Naive thymus-derived CD4-positive, alpha-beta T cell (primary cell): ENCODE data around the gene FGF18. TPM values are rescaled to one million over a fixed set of nuclear protein-coding genes. Genes with fewer than 3 reads are reported as not detected.

Source experiments
- ATAC-seq: fragments of 150-1000 bp; cut with Tn5 transposase; 2 replicates; pipeline ENCODE4 v1.10.0; 2021; ENCODE audit warnings: mild to moderate bottlenecking, moderate library complexity
- CTCF ChIA-PET: fragments of 350-600 bp; sonication (Branson Sonifier 250); formaldehyde crosslinking; loops from one replicate; lab custom pipeline; 2021; ENCODE audit warnings: antibody characterized with exemption; lab: Charles Lee
- POLR2A ChIA-PET: fragments of 350-600 bp; sonication (Branson Sonifier 250); formaldehyde crosslinking; loops from one replicate; lab custom pipeline; 2021; ENCODE audit warnings: antibody characterized with exemption, inconsistent platforms; lab: Charles Lee
- DNase-seq, 9 donors: peaks; one replicate each; pipeline versions ENCODE4 v3.0.0 to v3.0.0-alpha.2; 2020 to 2022; ENCODE audit warnings: mixed read lengths in 1 of 9
- H3K27ac ChIP-seq: one replicate; pipeline ENCODE4 v1.7.0; 2013; ENCODE audit warnings: mild to moderate bottlenecking, low read depth, low read length, moderate library complexity
- H3K27me3 ChIP-seq, 2 donors: one replicate each; pipeline ENCODE4 v1.7.0; 2013; ENCODE audit warnings: low read length in 2 of 2, mild to moderate bottlenecking in 2 of 2, moderate library complexity in 2 of 2; ENCODE audit not compliant: control insufficient read depth in 2 of 2, insufficient read depth in 2 of 2
- H3K36me3 ChIP-seq, 3 experiments: 1 replicate in 2 of 3; 2 replicates in 1 of 3; pipeline ENCODE4 v1.7.0; 2013; ENCODE audit warnings: low read length in 3 of 3, mild to moderate bottlenecking in 3 of 3, moderate library complexity in 1 of 3; ENCODE audit not compliant: insufficient read depth in 3 of 3, control insufficient read depth in 2 of 3
- H3K4me1 ChIP-seq, 2 donors: one replicate each; pipeline ENCODE4 v1.7.0; 2013; ENCODE audit warnings: low read length in 2 of 2, mild to moderate bottlenecking in 2 of 2, moderate library complexity in 1 of 2; ENCODE audit not compliant: control insufficient read depth in 2 of 2, insufficient read depth in 2 of 2
- H3K4me3 ChIP-seq: 2 replicates; pipeline ENCODE4 v1.7.0; 2013; ENCODE audit warnings: mild to moderate bottlenecking, low read length
- H3K9me3 ChIP-seq, 3 experiments: 1 replicate in 2 of 3; 2 replicates in 1 of 3; pipeline ENCODE4 v1.7.0; 2013; ENCODE audit warnings: low read length in 3 of 3; ENCODE audit not compliant: control insufficient read depth in 2 of 3
- H3K27ac Mint-ChIP-seq, 9 donors: one replicate each; pipeline ENCODE4 v1.8.0; 2020 to 2022; ENCODE audit warnings: mixed read lengths in 9 of 9, mild to moderate bottlenecking in 8 of 9, moderate library complexity in 5 of 9, inconsistent platforms in 2 of 9
- H3K27me3 Mint-ChIP-seq, 5 donors: one replicate each; pipeline ENCODE4 v1.8.0; 2021 to 2022; ENCODE audit warnings: mixed read lengths in 5 of 5, mild to moderate bottlenecking in 1 of 5
- H3K36me3 Mint-ChIP-seq, 5 donors: one replicate each; pipeline ENCODE4 v1.8.0; 2020 to 2022; ENCODE audit warnings: mixed read lengths in 5 of 5, mild to moderate bottlenecking in 3 of 5, inconsistent platforms in 1 of 5
- H3K4me1 Mint-ChIP-seq, 7 donors: one replicate each; pipeline ENCODE4 v1.8.0; 2020 to 2022; ENCODE audit warnings: mixed read lengths in 7 of 7, mild to moderate bottlenecking in 3 of 7, inconsistent platforms in 1 of 7
- H3K4me3 Mint-ChIP-seq, 10 donors: one replicate each; pipeline ENCODE4 v1.8.0; 2020 to 2022; ENCODE audit warnings: mild to moderate bottlenecking in 10 of 10, mixed read lengths in 10 of 10, moderate library complexity in 6 of 10, inconsistent platforms in 2 of 10
- H3K9me3 Mint-ChIP-seq, 11 donors: one replicate each; pipeline ENCODE4 v1.8.0; 2020 to 2022; ENCODE audit warnings: mixed read lengths in 11 of 11, mild to moderate bottlenecking in 4 of 11, inconsistent platforms in 1 of 11, moderate library complexity in 1 of 11
- intact Hi-C, 2 donors: fragments of 100-400 bp; cut with micrococcal nuclease; formaldehyde crosslinking; loops; one replicate each; pipeline ENCODE4 v1.15.1; 2023
- microRNA-seq: library from miRNA; unstranded; fragments of <30 nt; microRNA quantifications from one replicate; pipeline ENCODE4 v1.2.0, GENCODE V29; 2022; ENCODE audit warnings: borderline microRNAs expressed
- polyA plus RNA-seq, 2 donors: library from polyadenylated mRNA; unstranded; fragments of 300-500 nt; fragmentation: Illumina TruSeq; gene quantifications; one replicate each; pipeline ENCODE4 v1.2.3, GENCODE V29; 2021
- total RNA-seq, 6 experiments: library from RNA in 5 of 6; stranded (reverse) in 5 of 6; gene quantifications; 1 replicate in 5 of 6; 2 replicates in 1 of 6; pipeline ENCODE4 v1.2.3 and lab custom pipeline; 2021 to 2026

The FGF18 gene
- total and polyA plus RNA-seq, 7 experiments from 2014 or later: 0.24 to 0.44 TPM; not detected in 5

DNA sequence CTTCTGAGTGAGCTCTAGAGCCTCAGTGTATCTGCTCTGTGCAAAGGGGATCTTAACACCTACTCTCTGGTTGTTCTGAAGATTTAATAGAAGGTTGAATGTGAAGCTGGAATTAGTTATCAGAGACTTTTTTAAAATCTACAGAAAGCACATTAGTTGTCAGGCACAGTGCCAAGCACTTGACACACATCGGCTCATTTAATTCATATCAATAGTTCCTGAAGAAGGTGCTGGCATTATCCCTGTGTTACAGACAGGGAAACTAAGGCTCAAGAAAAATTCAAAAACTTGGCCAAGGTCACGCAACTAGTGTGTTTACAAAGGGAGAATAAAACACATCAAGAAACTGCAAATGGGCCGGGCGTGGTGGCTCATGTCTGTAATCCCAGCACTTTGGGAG is 80.2 kb downstream of the FGF18 start:
- no peaks in the 10 kb centered on the region for H3K36me3 ChIP-seq
- Mint-ChIP-seq H3K27ac (no peak overlapping the region), H3K27me3 (peaks cover 0 to 12% (median 3%) of the 10 kb centered on the region in 5 donors), H3K9me3 (no peaks in the 10 kb centered on the region), H3K4me1 (no peaks in the 10 kb centered on the region), H3K36me3 (no peaks in the 10 kb centered on the region), H3K4me3 (no peak overlapping the region)
- intact Hi-C loops: no loop called here
- no peak for ATAC-seq
- no peak for DNase-seq
- H3K27ac ChIP-seq: no peak overlapping the region
- ChIA-PET POLR2A (no interaction called here), CTCF (no interaction called here)
- H3K9me3 ChIP-seq: no peaks in the 10 kb centered on the region
- no peaks in the 10 kb centered on the region for H3K27me3 ChIP-seq
- H3K4me3 ChIP-seq: no peak overlapping the region
- H3K4me1 ChIP-seq: no peaks in the 10 kb centered on the region

DNA sequence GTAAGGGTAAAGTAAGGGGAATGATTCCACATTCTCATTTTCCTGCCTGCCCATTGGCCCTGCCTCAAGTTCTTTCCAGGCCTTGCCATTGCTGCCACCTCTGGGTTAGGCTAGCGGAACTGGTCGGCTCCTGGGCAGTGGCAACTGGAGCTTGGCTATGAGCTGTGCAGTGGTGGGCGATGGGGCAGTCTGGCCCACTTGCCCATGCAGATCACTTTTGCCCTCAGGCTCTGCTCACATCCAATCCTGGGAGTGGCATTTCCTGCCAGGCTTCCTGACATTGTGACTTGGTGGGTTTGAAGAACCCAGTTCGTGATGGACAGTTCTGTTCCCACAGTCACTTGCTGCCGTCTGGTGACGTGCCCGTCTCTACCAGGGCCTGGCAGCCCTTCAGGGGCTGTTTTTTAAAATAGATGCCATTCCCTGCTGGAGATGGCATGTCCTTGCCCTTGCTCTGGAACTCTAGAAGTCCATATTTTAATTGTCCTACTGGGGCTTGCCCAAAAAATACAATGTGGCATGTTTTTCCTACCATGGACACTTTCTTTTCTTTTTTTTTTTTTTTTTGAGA is 86.1 kb downstream of the FGF18 start:
- intact Hi-C loops: no loop called here
- no peaks in the 10 kb centered on the region for H3K4me1 ChIP-seq
- H3K9me3 ChIP-seq: no peaks in the 10 kb centered on the region
- H3K4me3 ChIP-seq: no peak overlapping the region
- ATAC-seq (no peak), DNase-seq (no peak)
- Mint-ChIP-seq H3K4me3 (no peak overlapping the region), H3K27me3 (peaks cover 0 to 14% (median 6%) of the 10 kb centered on the region in 5 donors), H3K4me1 (no peaks in the 10 kb centered on the region), H3K9me3 (peaks cover 0 to 1% (median 0%) of the 10 kb centered on the region in 11 donors), H3K27ac (no peak overlapping the region), H3K36me3 (no peaks in the 10 kb centered on the region)
- CTCF ChIA-PET: interaction anchor here (0.7 kb wide), 1 partner anchor 19 kb away, joined by 6 read pairs; no protein-coding TSS in a partner anchor
- POLR2A ChIA-PET: no interaction called here
- no peak overlapping the region for H3K27ac ChIP-seq
- H3K36me3 ChIP-seq: no peaks in the 10 kb centered on the region
- H3K27me3 ChIP-seq: no peaks in the 10 kb centered on the region

DNA sequence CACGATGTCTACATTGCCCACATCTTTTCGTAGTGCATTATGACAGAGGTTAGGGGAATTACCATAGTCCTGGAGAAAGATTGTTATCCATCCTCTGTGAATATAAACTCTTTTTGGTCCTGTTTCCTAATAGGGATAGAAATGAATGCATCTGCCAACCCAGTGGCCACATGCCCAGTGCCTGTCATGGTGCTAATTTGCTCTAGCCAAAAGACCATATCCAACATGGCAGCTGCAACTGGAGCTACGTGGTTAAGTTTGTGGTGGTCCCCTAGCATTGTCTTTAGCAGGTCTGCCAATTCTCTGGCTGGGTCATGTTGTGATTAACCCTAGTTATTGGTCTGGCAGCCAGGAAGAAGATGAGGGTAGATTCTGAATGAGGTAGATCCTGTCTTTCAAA is 87.5 kb downstream of the FGF18 start:
- Mint-ChIP-seq H3K27me3 (peaks cover 3 to 14% (median 6%) of the 10 kb centered on the region in 5 donors), H3K9me3 (peaks cover 0 to 1% (median 0%) of the 10 kb centered on the region in 11 donors), H3K4me1 (no peaks in the 10 kb centered on the region), H3K27ac (no peak overlapping the region), H3K36me3 (no peaks in the 10 kb centered on the region), H3K4me3 (no peak overlapping the region)
- Histone ChIP-seq H3K36me3 (no peaks in the 10 kb centered on the region), H3K27me3 (no peaks in the 10 kb centered on the region), H3K4me1 (no peaks in the 10 kb centered on the region), H3K27ac (no peak overlapping the region), H3K4me3 (no peak overlapping the region), H3K9me3 (no peaks in the 10 kb centered on the region)
- ChIA-PET POLR2A (no interaction called here), CTCF (no interaction called here)
- intact Hi-C loops: no loop called here
- no peak for ATAC-seq
- DNase-seq: no peak

Small RNA genes lying within 50 kb of the gene (microRNA-seq; reads per million reads assigned to microRNA genes)
- gene MIR3912: 6.2 reads per million, percentile 7 among the genes with 10 or more reads in this experiment

Other genes starting within 250 kb of the FGF18 start
- not detected for gene TLX3, start 110.4 kb upstream of the FGF18 start, total RNA-seq
- gene TLX3, start 110.4 kb upstream of the FGF18 start, polyA plus RNA-seq: not detected
- gene NPM1, start 31.8 kb upstream of the FGF18 start, total RNA-seq: 1,000 to 10,000 TPM in 4 of 5 experiments, 100 to 1,000 TPM in 1; 807 to 1,238 (median 1,192) TPM
- gene NPM1, start 31.8 kb upstream of the FGF18 start, polyA plus RNA-seq: 100 to 1,000 TPM; 753 to 928 TPM